Ascending aorta (tissue), 2 donors: Measurements from ENCODE around the gene PMM2. TPM values are rescaled to one million over a fixed set of nuclear protein-coding genes. Genes with fewer than 3 reads are reported as not detected.

Experiments
- DNase-seq, 2 donors: peaks; one replicate each; pipeline ENCODE4 v3.0.0-alpha.2; 2019; ENCODE audit warnings: low spot score in 2 of 2
- H3K27ac ChIP-seq, 2 donors: fragments of 200-600 bp; sonication (generic); one replicate each; pipeline ENCODE4 v1.5.1; 2016 to 2017; ENCODE audit warnings: mild to moderate bottlenecking in 1 of 2
- H3K27me3 ChIP-seq: fragments of 200-600 bp; sonication (generic); one replicate; pipeline ENCODE4 v1.5.1; 2017
- H3K36me3 ChIP-seq, 2 donors: fragments of 200-600 bp; sonication (generic); one replicate each; pipeline ENCODE4 v1.5.1; 2016
- H3K4me1 ChIP-seq, 2 donors: fragments of 200-600 bp; sonication (generic); one replicate each; pipeline ENCODE4 v1.5.1; 2016 to 2017; ENCODE audit warnings: mild to moderate bottlenecking in 1 of 2
- H3K4me3 ChIP-seq, 2 donors: fragments of 200-600 bp; sonication (generic); one replicate each; pipeline ENCODE4 v1.5.1; 2016 to 2017; ENCODE audit warnings: mild to moderate bottlenecking in 1 of 2
- H3K9me3 ChIP-seq, 2 donors: fragments of 200-600 bp; sonication (generic); one replicate each; pipeline ENCODE4 v1.5.1; 2016
- intact Hi-C: fragments of 100-400 bp; cut with DNase I; formaldehyde crosslinking; loops from one replicate; pipeline ENCODE4 v1.15.1; 2023
- total RNA-seq: library from RNA; depleted of rRNA; stranded (reverse); fragments of >200 nt; gene quantifications from one replicate; pipeline ENCODE4 v1.1.0, GENCODE V29; 2016
- TF ChIP-seq, protein P1 (sequence below), 3 experiments: fragments of 200-600 bp in 2 of 3; fragments of 450-650 bp in 1 of 3; sonication (generic) in 2 of 3; IDR thresholded peaks; one replicate each; pipeline ENCODE4 v1.5.1; 2016 to 2019; ENCODE audit warnings: antibody characterized with exemption in 3 of 3, mild to moderate bottlenecking in 1 of 3, moderate library complexity in 1 of 3

PMM2 gene
- total RNA-seq, 1 donor from 2014 or later, result 17.9 TPM

GRCh38 chr16:8890549-8890921, 92.9 kb downstream of the PMM2 start:
- no peaks in the 10 kb centered on the region for H3K27me3 ChIP-seq
- TF ChIP-seq, protein P1, sequence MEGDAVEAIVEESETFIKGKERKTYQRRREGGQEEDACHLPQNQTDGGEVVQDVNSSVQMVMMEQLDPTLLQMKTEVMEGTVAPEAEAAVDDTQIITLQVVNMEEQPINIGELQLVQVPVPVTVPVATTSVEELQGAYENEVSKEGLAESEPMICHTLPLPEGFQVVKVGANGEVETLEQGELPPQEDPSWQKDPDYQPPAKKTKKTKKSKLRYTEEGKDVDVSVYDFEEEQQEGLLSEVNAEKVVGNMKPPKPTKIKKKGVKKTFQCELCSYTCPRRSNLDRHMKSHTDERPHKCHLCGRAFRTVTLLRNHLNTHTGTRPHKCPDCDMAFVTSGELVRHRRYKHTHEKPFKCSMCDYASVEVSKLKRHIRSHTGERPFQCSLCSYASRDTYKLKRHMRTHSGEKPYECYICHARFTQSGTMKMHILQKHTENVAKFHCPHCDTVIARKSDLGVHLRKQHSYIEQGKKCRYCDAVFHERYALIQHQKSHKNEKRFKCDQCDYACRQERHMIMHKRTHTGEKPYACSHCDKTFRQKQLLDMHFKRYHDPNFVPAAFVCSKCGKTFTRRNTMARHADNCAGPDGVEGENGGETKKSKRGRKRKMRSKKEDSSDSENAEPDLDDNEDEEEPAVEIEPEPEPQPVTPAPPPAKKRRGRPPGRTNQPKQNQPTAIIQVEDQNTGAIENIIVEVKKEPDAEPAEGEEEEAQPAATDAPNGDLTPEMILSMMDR (IDR thresholded peaks at IDR 0.05), result no peak
- intact Hi-C loops, result no loop called here
- no peak for DNase-seq
- peaks cover 0 to 7% of the 10 kb centered on the region in 2 donors for H3K4me1 ChIP-seq
- H3K36me3 ChIP-seq, result peaks cover 45 to 56% of the 10 kb centered on the region in 2 donors
- H3K4me3 ChIP-seq, result no peak overlapping the region
- H3K9me3 ChIP-seq, result no peaks in the 10 kb centered on the region
- no peak overlapping the region for H3K27ac ChIP-seq

- Histone ChIP-seq H3K4me1 (no peaks in the 10 kb centered on the region), H3K27ac (peak overlapping the region in 1 of 2 donors; percentile 12), H3K36me3 (peaks cover 60 to 72% of the 10 kb centered on the region in 2 donors), H3K4me3 (no peak overlapping the region), H3K9me3 (no peaks in the 10 kb centered on the region), H3K27me3 (no peaks in the 10 kb centered on the region)
- DNase-seq, result no peak
- TF ChIP-seq, protein P1 (IDR thresholded peaks at IDR 0.05), result no peak
- intact Hi-C loops, result no loop called here
Measured at GRCh38 chr16:8892101-8892575, 94.5 kb downstream of the PMM2 start.

- intact Hi-C loops, result no loop called here
- Histone ChIP-seq H3K27me3 (no peaks in the 10 kb centered on the region), H3K27ac (no peak overlapping the region), H3K36me3 (peaks cover 72 to 85% of the 10 kb centered on the region in 2 donors), H3K4me1 (no peaks in the 10 kb centered on the region), H3K4me3 (no peak overlapping the region), H3K9me3 (no peaks in the 10 kb centered on the region)
- TF ChIP-seq, protein P1 (IDR thresholded peaks at IDR 0.05), result no peak
- DNase-seq, result no peak
Measured at GRCh38 chr16:8893426-8893825, 95.8 kb downstream of the PMM2 start.

GRCh38 chr16:8893976-8894690, 96.5 kb downstream of the PMM2 start:
- no peak overlapping the region for H3K27ac ChIP-seq
- H3K9me3 ChIP-seq, result no peaks in the 10 kb centered on the region
- H3K27me3 ChIP-seq, result no peaks in the 10 kb centered on the region
- H3K4me1 ChIP-seq, result no peaks in the 10 kb centered on the region
- H3K36me3 ChIP-seq, result peaks cover 80 to 92% of the 10 kb centered on the region in 2 donors
- no peak for DNase-seq
- no peak overlapping the region for H3K4me3 ChIP-seq
- intact Hi-C loops, result no loop called here
- TF ChIP-seq, protein P1 (IDR thresholded peaks at IDR 0.05), result no peak

- H3K27me3 ChIP-seq, result no peaks in the 10 kb centered on the region
- H3K36me3 ChIP-seq, result peaks cover 80 to 95% of the 10 kb centered on the region in 2 donors
- no peaks in the 10 kb centered on the region for H3K4me1 ChIP-seq
- H3K27ac ChIP-seq, result no peak overlapping the region
- no peak for DNase-seq
- TF ChIP-seq, protein P1 (IDR thresholded peaks at IDR 0.05), result no peak
- no peak overlapping the region for H3K4me3 ChIP-seq
- intact Hi-C loops, result no loop called here
- no peaks in the 10 kb centered on the region for H3K9me3 ChIP-seq
Measured at GRCh38 chr16:8894736-8895334, 97.2 kb downstream of the PMM2 start.
